ENCODE data around the gene PKDCC. TPM values are rescaled to one million over a fixed set of nuclear protein-coding genes. Genes with fewer than 3 reads are reported as not detected.
A peak's percentile ranks its signal among the peaks of the same experiment; 100 is the strongest.
"Not testable (repeated sequence)": the region's sequence is repeated elsewhere in the genome, so short reads cannot be mapped to it uniquely, and the experiment has no call there.

The PKDCC gene
- total RNA-seq, 1 donor from 2014 or later: 959 TPM

GRCh38 chr2:42079737-42080287 is 32.0 kb downstream of the PKDCC start:
- Mint-ChIP-seq H3K9me3 (ENCODE audit: unreplicated experiment) (peaks cover 4% of the 10 kb centered on the region), H3K36me3 (ENCODE audit: unreplicated experiment) (no peaks in the 10 kb centered on the region), H3K27me3 (ENCODE audit: unreplicated experiment) (peaks cover 7% of the 10 kb centered on the region), H3K4me1 (ENCODE audit: low read depth, unreplicated experiment) (peaks cover 5% of the 10 kb centered on the region), H3K4me3 (ENCODE audit: unreplicated experiment) (no peak overlapping the region), H3K27ac (ENCODE audit: unreplicated experiment) (no peak overlapping the region)
- no peak for DNase-seq
- TF ChIP-seq CTCF (IDR thresholded peaks at IDR 0.05; ENCODE audit: partially characterized antibody, unreplicated experiment): no peak

DNA sequence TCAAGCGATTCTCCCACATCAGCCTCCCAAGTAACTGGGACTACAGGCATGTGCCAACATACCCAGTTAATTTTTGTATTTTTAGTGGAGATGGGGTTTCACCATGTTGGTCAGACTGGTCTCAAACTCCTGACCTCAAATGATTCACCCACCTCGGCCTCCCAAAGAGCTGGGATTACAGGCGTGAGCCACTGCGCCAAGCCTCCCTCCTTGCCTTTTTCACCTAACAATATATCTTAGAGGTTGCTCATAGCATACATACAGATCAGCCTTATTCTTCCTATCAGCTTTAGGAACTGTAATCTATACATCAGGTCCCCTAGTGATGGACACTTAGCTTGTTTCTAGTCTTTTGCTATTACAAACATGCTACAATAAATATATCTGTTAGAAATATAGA is 33.3 kb downstream of the PKDCC start:
- not testable (repeated sequence) for H3K9me3 Mint-ChIP-seq (ENCODE audit: unreplicated experiment); H3K4me3 Mint-ChIP-seq (ENCODE audit: unreplicated experiment); DNase-seq; H3K36me3 Mint-ChIP-seq (ENCODE audit: unreplicated experiment); H3K27me3 Mint-ChIP-seq (ENCODE audit: unreplicated experiment); H3K27ac Mint-ChIP-seq (ENCODE audit: unreplicated experiment); H3K4me1 Mint-ChIP-seq (ENCODE audit: low read depth, unreplicated experiment)

GRCh38 chr2:42082016-42082415 is 34.2 kb downstream of the PKDCC start:
- no peak for TF ChIP-seq CTCF (IDR thresholded peaks at IDR 0.05; ENCODE audit: partially characterized antibody, unreplicated experiment)
- H3K4me3 Mint-ChIP-seq (ENCODE audit: unreplicated experiment): no peak overlapping the region
- no peaks in the 10 kb centered on the region for H3K36me3 Mint-ChIP-seq (ENCODE audit: unreplicated experiment)
- no peak for DNase-seq
- peaks cover 4% of the 10 kb centered on the region for H3K27me3 Mint-ChIP-seq (ENCODE audit: unreplicated experiment)
- H3K27ac Mint-ChIP-seq (ENCODE audit: unreplicated experiment): no peak overlapping the region
- H3K4me1 Mint-ChIP-seq (ENCODE audit: low read depth, unreplicated experiment): peaks cover 9% of the 10 kb centered on the region
- H3K9me3 Mint-ChIP-seq (ENCODE audit: unreplicated experiment): peaks cover 6% of the 10 kb centered on the region

GRCh38 chr2:42084231-42084671 is 36.4 kb downstream of the PKDCC start:
- Mint-ChIP-seq H3K36me3 (ENCODE audit: unreplicated experiment) (no peaks in the 10 kb centered on the region), H3K4me3 (ENCODE audit: unreplicated experiment) (no peak overlapping the region), H3K27ac (ENCODE audit: unreplicated experiment) (no peak overlapping the region), H3K4me1 (ENCODE audit: low read depth, unreplicated experiment) (peaks cover 7% of the 10 kb centered on the region), H3K9me3 (ENCODE audit: unreplicated experiment) (peaks cover 4% of the 10 kb centered on the region), H3K27me3 (ENCODE audit: unreplicated experiment) (peaks cover 2% of the 10 kb centered on the region)
- no peak for DNase-seq
- no peak for TF ChIP-seq CTCF (IDR thresholded peaks at IDR 0.05; ENCODE audit: partially characterized antibody, unreplicated experiment)

DNA sequence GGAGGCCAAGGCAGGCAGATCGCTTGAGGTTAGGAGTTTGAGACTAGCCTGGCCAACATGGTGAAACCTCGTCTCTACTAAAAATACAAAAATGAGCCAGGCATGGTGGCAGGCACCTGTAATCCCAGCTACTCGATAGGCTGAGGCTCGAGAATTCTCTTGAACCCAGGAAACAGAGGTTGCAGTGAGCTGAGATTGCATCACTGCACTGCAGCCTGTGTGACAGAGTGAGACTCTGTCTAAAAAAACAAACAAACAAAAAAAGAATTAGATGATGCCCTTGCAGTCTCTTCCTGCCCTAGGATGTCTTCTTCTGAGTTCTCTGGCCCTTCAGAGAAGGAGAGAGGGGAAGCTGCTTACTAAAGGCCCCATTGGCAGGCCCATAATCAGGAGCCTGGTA is 37.2 kb downstream of the PKDCC start:
- H3K4me3 Mint-ChIP-seq (ENCODE audit: unreplicated experiment); H3K27me3 Mint-ChIP-seq (ENCODE audit: unreplicated experiment); H3K9me3 Mint-ChIP-seq (ENCODE audit: unreplicated experiment); H3K4me1 Mint-ChIP-seq (ENCODE audit: low read depth, unreplicated experiment); H3K36me3 Mint-ChIP-seq (ENCODE audit: unreplicated experiment); DNase-seq; H3K27ac Mint-ChIP-seq (ENCODE audit: unreplicated experiment): not testable (repeated sequence)

DNA sequence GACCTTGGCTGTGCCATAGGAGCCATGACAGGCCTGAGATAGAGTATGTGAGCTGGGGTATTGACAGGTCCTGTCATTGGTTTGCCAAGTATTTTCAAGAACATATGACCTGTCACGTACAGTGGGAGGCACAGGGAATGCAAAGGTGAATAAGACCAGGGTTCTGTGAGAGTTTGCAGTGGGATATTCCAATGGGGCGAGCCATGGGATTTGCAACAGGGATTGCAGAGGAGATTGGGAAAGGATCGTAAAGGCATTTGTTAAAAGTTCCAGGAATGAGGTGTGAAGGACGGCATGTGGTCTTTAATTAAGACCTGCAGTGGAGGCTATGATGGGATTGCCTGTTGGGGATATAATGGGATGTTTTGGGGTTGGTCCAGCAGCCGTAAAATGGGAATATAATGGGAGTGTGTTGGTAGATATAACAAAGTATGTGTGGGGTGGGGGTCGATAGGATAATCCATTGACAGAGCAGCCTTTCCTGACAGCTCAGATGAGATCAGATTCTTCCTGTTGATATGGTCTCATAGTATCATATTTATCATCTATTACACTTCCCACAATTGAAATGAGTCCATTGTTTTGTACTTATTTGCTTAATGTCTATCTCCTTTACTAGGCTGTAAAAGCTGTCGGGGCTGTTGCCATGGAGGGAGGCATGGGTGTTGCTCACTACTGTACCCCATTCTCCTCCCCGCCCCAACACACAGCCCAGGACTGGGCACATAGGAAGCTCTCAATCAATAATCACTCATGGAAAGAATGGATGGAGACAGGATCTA is 38.1 kb downstream of the PKDCC start:
- no peak overlapping the region for H3K4me3 Mint-ChIP-seq (ENCODE audit: unreplicated experiment)
- TF ChIP-seq CTCF (IDR thresholded peaks at IDR 0.05; ENCODE audit: partially characterized antibody, unreplicated experiment): no peak
- H3K4me1 Mint-ChIP-seq (ENCODE audit: low read depth, unreplicated experiment): peaks cover 10% of the 10 kb centered on the region
- peaks cover 4% of the 10 kb centered on the region for H3K9me3 Mint-ChIP-seq (ENCODE audit: unreplicated experiment)
- DNase-seq: no peak
- H3K27ac Mint-ChIP-seq (ENCODE audit: unreplicated experiment): peak overlapping the region; percentile 62
- H3K27me3 Mint-ChIP-seq (ENCODE audit: unreplicated experiment): no peaks in the 10 kb centered on the region
- H3K36me3 Mint-ChIP-seq (ENCODE audit: unreplicated experiment): no peaks in the 10 kb centered on the region
